Kidney glomerular epithelial cell (primary cell): ENCODE data around the gene MRAS.
"Not testable (repeated sequence)": the region's sequence is repeated elsewhere in the genome, so short reads cannot be mapped to it uniquely, and the experiment has no call there.

Source experiments
- DNase-seq: peaks from one replicate; lab custom pipeline; 2025; lab: John Stamatoyannopoulos, UW

Gene MRAS

DNA sequence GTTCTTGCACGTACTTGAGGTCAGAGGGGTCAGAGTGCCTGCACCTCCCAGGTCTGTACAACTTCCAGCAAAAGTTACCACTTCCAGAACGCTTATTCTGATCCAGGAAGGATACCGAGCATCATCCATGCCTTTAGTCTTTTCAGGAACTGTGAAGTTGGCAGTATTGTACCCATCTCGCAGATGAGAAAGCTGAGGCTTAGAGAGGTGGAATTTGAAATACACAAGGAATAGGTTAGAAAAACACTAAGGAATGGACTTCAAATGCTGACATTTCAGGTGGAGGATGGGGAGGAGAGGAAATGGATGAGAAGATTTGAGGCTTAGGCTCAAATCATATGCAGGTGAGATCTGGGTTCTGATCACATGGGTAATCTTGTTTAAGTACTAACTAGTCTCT lies 97.3 kb downstream of the MRAS start:
- no peak for DNase-seq

- no peak for DNase-seq
Observed at GRCh38 chr3:138448631-138449030, 100.3 kb downstream of the MRAS start.

DNA sequence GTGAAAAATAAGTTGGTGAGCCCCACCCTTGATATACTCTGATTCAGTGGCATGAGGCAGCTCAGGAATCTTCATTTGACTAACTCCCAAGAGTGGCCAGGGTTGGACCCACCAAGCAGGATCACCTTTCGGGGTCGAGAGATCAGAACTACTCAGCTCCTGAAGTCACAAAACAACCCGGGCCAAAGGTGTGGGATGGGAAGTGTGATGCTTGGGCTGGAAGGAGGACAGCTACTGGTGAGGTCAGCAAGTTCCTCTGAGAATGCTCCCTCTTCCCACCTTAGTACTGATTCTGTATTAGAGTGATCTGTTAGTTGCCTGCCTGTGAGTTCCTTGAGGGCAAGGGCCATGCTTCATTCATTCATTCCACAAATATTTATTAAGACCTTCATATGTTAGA lies 101.1 kb downstream of the MRAS start:
- DNase-seq = no peak

GRCh38 chr3:138450181-138450580 lies 101.8 kb downstream of the MRAS start:
- DNase-seq = no peak

DNA sequence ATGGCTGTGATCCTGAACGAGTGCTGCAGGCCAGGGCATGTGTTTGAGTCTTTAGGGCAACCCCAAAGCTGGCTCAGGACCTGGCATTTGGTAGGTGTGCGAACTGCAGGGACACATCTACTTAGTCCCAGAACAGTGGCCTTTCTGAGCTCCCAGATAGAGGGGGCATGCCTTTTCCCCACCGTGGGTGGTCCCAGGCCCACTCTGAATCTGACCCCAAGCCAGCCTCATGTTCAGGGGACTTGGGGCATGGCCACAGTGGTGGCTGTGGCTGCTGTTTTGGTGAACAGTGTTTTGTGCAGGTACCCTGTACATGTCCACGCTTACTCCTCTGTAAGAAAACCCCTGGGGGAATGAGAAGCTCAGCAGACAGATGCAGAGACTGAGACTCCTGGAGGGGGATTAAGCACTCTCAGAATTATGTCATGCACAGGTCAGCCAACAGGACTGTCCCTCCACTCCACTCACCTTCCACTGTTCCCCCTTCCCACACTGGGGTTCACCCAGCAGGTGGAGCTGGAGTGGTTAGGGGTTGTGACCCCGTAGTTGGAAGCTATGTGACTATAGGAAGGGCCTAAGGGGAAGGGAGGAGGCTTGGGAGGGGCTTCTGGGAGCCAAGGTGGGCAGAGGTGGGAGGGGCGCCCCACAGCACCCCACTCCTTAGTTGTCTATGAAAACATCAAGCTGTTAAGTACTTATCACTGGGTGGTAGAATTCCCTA lies 102.5 kb downstream of the MRAS start:
- no peak for DNase-seq

GRCh38 chr3:138451595-138452162 lies 103.3 kb downstream of the MRAS start:
- DNase-seq = no peak

GRCh38 chr3:138452436-138452835 lies 104.1 kb downstream of the MRAS start:
- no peak for DNase-seq

DNA sequence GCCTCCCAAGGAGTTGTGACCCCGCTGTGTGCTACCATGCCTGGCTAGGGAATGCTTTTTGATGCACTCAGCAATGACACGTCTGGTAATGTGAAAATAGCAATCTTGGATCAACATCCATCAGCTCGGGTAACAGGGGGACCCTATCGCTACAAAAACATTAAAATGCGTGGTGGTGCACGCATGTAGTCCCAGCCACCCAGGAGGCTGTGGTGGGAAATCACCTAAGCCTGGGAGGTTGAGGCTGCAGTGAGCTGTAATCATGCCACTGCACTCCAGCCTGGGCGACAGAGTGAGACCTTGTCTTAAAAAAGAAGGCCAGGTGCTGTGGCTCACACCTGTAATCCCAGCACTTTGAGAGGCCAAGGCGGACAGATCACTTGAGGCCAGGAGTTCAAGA lies 105.6 kb downstream of the MRAS start:
- DNase-seq = not testable (repeated sequence)
